Stimulated activated CD4-positive, alpha-beta T cell treated with anti-CD3 and anti-CD28 coated beads, Interleukin-4, amount 100 ng/mL, for 24 hours (primary cell): Measurements from ENCODE around the gene RGS19.

Source experiments
- DNase-seq: peaks from one replicate; pipeline ENCODE4 v3.0.0-alpha.2; 2020

RGS19 gene

GRCh38 chr20:64032706-64033624, 46.4 kb downstream of the RGS19 start:
- no peak for DNase-seq

GRCh38 chr20:64031822-64032314, 47.5 kb downstream of the RGS19 start:
- no peak for DNase-seq

- DNase-seq: no peak
Observed at GRCh38 chr20:64030371-64031134, 48.8 kb downstream of the RGS19 start.

GRCh38 chr20:64029293-64030117, 49.8 kb downstream of the RGS19 start:
- no peak for DNase-seq

GRCh38 chr20:64027981-64028685, 51.2 kb downstream of the RGS19 start:
- no peak for DNase-seq

GRCh38 chr20:64025826-64026412, 53.4 kb downstream of the RGS19 start:
- DNase-seq: no peak

GRCh38 chr20:64025101-64025825, 54.1 kb downstream of the RGS19 start:
- DNase-seq: no peak

- no peak for DNase-seq
Observed at GRCh38 chr20:64024141-64024990, 55.0 kb downstream of the RGS19 start.

- DNase-seq: no peak
Observed at GRCh38 chr20:64023361-64024140, 55.8 kb downstream of the RGS19 start.
